Left ventricle myocardium inferior (tissue), 1 donor: ENCODE results near the gene CXXC5. TPM values are rescaled to one million over a fixed set of nuclear protein-coding genes. Genes with fewer than 3 reads are reported as not detected.

Experiments used
- DNase-seq: peaks from one replicate; pipeline ENCODE4 v3.0.0-alpha.2; 2020
- H3K27ac ChIP-seq: fragments of 200-600 bp; replicated peaks from 2 replicates; pipeline ENCODE4 v1.8.0; 2021
- H3K27me3 ChIP-seq: fragments of 200-600 bp; 2 replicates; pipeline ENCODE4 v1.8.0; 2021; ENCODE audit warnings: low read depth
- H3K36me3 ChIP-seq: fragments of 200-600 bp; 2 replicates; pipeline ENCODE4 v1.8.0; 2021
- H3K4me1 ChIP-seq: fragments of 200-600 bp; 2 replicates; pipeline ENCODE4 v1.8.0; 2021
- H3K4me3 ChIP-seq: fragments of 200-600 bp; 2 replicates; pipeline ENCODE4 v1.8.0; 2021; ENCODE audit warnings: mild to moderate bottlenecking, moderate library complexity
- H3K9me3 ChIP-seq: fragments of 200-600 bp; replicated peaks from 2 replicates; pipeline ENCODE4 v1.8.0; 2021
- intact Hi-C: fragments of 100-400 bp; cut with micrococcal nuclease; formaldehyde crosslinking; loops from one replicate; pipeline ENCODE4 v1.11.0; 2022
- total RNA-seq: library from RNA; stranded (reverse); fragmentation: NEBNext Ultra II Directional; extraction: Animal tissue kit (Norgen Biotek cat#: 25700); gene quantifications from one replicate; pipeline ENCODE4 v1.2.1, GENCODE V29; 2021
- TF ChIP-seq, protein P1 (sequence below): fragments of 200-600 bp; IDR thresholded peaks from 2 replicates; pipeline ENCODE4 v1.8.0; 2021; ENCODE audit warnings: antibody characterized with exemption, mild to moderate bottlenecking, borderline replicate concordance
- donor health status: DM: no; HTN: yes; CAD: no; lungs with severe emphysema.

CXXC5 gene
- total RNA-seq, 1 donor from 2014 or later = 56.9 TPM

DNA sequence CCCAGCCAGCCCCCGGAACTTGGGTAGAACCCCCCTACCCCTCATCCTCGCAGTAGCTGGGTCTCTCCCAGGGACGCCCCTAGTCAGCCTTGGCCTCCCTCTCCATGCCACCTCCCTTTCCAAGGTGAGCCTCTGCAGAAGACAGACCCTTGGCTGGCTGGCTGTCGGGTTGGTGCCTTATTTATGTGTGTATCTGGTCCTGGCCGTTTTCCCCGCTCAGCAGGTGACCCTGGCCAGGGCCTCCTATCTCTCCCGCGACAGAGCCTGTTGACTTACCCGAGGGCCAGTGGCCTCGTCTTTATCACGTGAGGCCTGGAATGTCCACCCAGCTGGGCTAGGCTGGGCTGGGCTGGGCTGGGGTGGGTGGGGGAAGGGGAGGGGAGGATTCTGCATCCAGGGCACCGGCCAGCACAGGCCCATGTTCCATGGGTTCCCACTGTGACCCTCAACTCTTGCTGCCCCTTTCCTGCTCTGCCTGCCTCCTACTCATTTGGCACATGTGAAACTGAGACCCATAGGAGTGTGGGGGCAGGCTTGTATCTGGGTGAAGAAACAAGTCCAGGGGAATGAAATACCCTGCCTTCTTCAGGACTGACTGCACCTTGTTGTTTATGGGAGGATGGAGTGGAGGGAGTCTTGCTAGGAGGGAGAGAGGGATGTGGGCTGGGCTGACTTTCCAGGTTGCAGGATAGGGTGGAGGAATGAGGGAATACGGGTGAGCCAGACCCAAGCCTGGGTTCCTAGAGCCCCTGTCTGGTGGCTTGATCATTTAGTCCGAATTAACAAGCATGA, 3.1 kb downstream of the CXXC5 start:
- peaks cover 96% of the 10 kb centered on the region for H3K4me1 ChIP-seq
- H3K36me3 ChIP-seq = no peaks in the 10 kb centered on the region
- H3K9me3 ChIP-seq = no peaks in the 10 kb centered on the region
- H3K27ac ChIP-seq = peak overlapping the region; percentile 91
- peak; percentile 75 for DNase-seq
- TF ChIP-seq, protein P1, sequence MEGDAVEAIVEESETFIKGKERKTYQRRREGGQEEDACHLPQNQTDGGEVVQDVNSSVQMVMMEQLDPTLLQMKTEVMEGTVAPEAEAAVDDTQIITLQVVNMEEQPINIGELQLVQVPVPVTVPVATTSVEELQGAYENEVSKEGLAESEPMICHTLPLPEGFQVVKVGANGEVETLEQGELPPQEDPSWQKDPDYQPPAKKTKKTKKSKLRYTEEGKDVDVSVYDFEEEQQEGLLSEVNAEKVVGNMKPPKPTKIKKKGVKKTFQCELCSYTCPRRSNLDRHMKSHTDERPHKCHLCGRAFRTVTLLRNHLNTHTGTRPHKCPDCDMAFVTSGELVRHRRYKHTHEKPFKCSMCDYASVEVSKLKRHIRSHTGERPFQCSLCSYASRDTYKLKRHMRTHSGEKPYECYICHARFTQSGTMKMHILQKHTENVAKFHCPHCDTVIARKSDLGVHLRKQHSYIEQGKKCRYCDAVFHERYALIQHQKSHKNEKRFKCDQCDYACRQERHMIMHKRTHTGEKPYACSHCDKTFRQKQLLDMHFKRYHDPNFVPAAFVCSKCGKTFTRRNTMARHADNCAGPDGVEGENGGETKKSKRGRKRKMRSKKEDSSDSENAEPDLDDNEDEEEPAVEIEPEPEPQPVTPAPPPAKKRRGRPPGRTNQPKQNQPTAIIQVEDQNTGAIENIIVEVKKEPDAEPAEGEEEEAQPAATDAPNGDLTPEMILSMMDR = no peak
- H3K4me3 ChIP-seq = peak overlapping the region; percentile 90
- intact Hi-C loops = no loop called here
- H3K27me3 ChIP-seq = no peaks in the 10 kb centered on the region

DNA sequence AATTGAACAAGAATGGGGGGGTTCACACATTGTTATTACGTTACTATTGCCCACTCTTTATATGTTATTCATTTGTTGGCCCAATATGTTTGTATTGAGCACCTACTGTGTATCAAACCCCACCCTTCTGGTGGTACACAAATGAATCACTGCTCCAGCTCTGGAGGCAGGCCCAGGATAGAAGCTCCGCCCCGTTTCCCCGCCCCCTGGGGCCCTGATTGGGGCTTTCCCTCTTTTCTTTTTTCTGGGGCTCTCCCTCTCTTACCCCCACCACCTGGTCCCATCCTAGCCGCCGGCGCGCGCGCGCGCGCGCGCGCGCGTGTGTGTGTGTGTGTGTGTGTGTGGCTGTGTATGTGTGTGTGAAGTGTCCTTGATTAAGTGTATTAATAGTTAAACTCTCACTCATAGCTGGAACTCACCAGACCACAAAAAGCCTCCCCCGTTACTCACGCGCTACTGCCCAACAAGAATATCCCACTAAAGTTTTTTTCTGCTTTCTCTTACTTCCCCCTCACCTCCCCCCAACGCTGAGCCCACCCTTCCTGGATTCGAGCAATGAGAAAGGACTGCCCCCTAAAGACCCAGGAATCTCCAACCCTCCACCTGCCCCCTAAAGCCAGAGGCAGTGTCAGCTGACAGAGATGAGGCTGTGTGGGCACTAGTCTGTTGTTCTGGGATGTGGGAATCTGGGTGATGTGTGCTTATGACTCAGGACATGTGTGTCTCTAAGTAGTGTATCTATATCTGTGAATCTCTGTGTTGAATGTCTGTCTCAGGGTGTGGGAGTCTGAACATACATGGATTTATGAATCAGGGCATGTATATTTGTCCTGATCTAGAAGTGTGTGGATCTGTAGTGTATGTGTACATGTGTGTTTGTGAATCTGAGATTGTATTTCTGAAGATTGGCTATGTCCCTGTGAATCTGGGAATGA, 4.0 kb downstream of the CXXC5 start:
- H3K27me3 ChIP-seq = no peaks in the 10 kb centered on the region
- H3K4me3 ChIP-seq = peak overlapping the region; percentile 90
- H3K9me3 ChIP-seq = no peaks in the 10 kb centered on the region
- H3K27ac ChIP-seq = peak overlapping the region; percentile 91
- H3K36me3 ChIP-seq = no peaks in the 10 kb centered on the region
- H3K4me1 ChIP-seq = peaks cover 99% of the 10 kb centered on the region
- intact Hi-C loops = no loop called here
- TF ChIP-seq, protein P1 = no peak
- DNase-seq = peak; percentile 84

DNA sequence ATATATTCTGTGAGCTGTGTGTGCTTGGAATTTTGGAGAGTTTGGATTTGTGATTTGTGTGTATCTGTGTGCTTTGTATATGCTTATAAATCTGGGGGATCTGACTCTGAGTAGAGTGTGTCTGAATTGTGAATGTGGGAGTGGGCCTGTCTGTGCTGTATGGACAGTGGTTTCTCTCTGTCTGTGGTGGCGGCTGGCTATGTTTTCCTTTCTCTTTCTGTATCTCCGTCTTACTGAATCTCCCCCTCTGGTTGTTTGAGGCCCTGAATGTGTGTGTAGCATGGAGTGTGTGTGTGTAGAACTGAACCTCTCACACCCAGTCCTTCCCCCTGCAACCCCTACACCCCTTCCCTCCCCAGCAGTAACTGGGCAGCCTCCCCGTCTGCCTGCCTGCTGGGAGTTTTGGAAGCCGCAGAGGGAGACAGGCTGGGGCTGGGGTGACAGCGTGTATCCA, 4.7 kb downstream of the CXXC5 start:
- intact Hi-C loops = no loop called here
- Histone ChIP-seq H3K4me3 (peak overlapping the region; percentile 90), H3K4me1 (peaks cover 99% of the 10 kb centered on the region), H3K27ac (peak overlapping the region; percentile 91), H3K27me3 (no peaks in the 10 kb centered on the region), H3K9me3 (no peaks in the 10 kb centered on the region), H3K36me3 (no peaks in the 10 kb centered on the region)
- DNase-seq = peak; percentile 14
- TF ChIP-seq, protein P1 = no peak

DNA sequence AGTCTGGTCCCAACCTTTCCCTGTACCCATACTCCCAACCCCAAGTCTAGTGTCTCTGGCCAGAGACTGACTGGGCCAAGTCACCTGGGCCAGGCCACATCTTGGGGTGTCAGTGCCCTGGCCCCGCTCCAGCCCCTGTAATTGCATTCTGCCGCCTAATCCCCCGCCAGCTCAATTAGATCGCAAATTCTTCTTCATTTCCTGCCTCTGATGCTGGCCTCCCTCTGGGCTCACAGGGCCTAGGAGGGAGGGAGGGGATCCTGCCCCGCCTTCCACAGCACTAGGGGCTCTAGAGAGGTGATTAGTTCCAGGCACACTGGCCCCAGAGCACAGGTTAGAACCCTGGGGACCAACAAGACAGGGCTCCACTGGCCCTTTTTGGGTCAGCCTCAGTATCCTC, 5.5 kb downstream of the CXXC5 start:
- DNase-seq = no peak
- Histone ChIP-seq H3K9me3 (no peaks in the 10 kb centered on the region), H3K36me3 (no peaks in the 10 kb centered on the region), H3K27ac (peak overlapping the region; percentile 91), H3K27me3 (no peaks in the 10 kb centered on the region), H3K4me3 (peak overlapping the region; percentile 90), H3K4me1 (peaks cover 100% of the 10 kb centered on the region)
- TF ChIP-seq, protein P1 = no peak
- intact Hi-C loops = no loop called here

DNA sequence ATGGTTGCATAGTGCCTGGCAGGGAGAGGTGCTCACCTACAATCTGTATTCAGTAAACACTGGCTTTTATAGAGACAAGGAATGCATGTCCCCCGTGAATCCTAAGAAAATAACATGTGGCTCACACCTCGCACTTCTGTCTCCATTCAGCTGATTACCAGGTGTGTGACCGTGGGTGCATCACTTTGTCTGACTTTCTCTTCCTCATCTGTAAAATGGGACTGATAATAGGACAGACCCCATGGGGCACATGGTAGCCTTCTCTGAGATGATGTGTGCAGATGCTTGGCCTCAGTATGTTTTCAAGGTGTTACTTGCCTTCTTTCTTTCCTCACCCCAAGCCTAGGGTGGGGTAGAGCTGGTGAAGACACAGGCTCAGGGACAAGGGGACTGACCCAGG, 6.3 kb downstream of the CXXC5 start:
- no peaks in the 10 kb centered on the region for H3K9me3 ChIP-seq
- H3K27me3 ChIP-seq = no peaks in the 10 kb centered on the region
- intact Hi-C loops = no loop called here
- peak overlapping the region; percentile 90 for H3K4me3 ChIP-seq
- TF ChIP-seq, protein P1 = no peak
- H3K27ac ChIP-seq = peak overlapping the region; percentile 91
- H3K4me1 ChIP-seq = peaks cover 100% of the 10 kb centered on the region
- no peak for DNase-seq
- no peaks in the 10 kb centered on the region for H3K36me3 ChIP-seq
